Fibroblast of lung (primary cell): ENCODE measurements around the gene MACROD2.

Experiments
- EZH2 ChIP-seq: IDR thresholded peaks from 2 replicates; pipeline ENCODE4 v1.5.1; 2012; ENCODE audit warnings: low read length, control low read depth, mild to moderate bottlenecking; ENCODE audit errors: missing control alignments
- TF ChIP-seq, protein P1 (sequence below), 2 donors: IDR thresholded peaks in 1 of 2; conservative IDR thresholded peaks in 1 of 2; 1 replicate in 1 of 2; 2 replicates in 1 of 2; pipeline ENCODE4 v1.5.1; 2011 to 2012; ENCODE audit warnings: low read length in 2 of 2, control low read depth in 1 of 2, inconsistent platforms in 1 of 2, low read depth in 1 of 2, mild to moderate bottlenecking in 1 of 2

DNA sequence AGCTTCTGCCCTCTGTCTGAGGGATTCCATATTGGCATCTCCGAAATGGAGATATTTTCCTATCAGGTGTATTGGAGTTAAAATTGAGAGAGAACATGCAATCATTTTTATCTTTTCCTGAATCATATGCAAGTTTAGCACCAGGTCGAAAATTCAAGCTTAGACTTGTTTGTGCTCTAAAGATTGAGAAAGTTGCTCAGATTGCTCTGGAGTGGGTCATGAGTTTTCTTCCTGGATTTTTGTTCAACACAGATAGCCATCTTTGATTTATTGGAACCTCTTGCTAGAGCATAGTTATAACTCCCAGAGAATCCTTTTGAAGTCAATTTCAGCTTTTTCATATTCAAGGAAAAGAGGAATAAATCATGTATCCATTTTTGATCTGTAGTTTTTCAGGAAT, 715.6 kb downstream of the MACROD2 start:
- TF ChIP-seq, protein P1, sequence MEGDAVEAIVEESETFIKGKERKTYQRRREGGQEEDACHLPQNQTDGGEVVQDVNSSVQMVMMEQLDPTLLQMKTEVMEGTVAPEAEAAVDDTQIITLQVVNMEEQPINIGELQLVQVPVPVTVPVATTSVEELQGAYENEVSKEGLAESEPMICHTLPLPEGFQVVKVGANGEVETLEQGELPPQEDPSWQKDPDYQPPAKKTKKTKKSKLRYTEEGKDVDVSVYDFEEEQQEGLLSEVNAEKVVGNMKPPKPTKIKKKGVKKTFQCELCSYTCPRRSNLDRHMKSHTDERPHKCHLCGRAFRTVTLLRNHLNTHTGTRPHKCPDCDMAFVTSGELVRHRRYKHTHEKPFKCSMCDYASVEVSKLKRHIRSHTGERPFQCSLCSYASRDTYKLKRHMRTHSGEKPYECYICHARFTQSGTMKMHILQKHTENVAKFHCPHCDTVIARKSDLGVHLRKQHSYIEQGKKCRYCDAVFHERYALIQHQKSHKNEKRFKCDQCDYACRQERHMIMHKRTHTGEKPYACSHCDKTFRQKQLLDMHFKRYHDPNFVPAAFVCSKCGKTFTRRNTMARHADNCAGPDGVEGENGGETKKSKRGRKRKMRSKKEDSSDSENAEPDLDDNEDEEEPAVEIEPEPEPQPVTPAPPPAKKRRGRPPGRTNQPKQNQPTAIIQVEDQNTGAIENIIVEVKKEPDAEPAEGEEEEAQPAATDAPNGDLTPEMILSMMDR (conservative IDR thresholded peaks at IDR 0.05 in 1 of 2, IDR thresholded peaks at IDR 0.05 in 1 of 2; ENCODE audit: low read depth in 1 of 2, low read length in 2 of 2): no peak
- TF ChIP-seq EZH2: no peak
